OCI-LY7 (cell line): ENCODE data around the gene WDFY2. TPM values are rescaled to one million over a fixed set of nuclear protein-coding genes. Genes with fewer than 3 reads are reported as not detected.
A peak's percentile ranks its signal among the peaks of the same experiment; 100 is the strongest.

Experiments
- BruUV-seq: library from RNA; stranded (reverse); fragments of 400-500 nt; replicated peaks from 2 replicates; lab custom pipeline; 2021; lab: Mats Ljungman, UMichigan
- CTCF ChIA-PET: fragments of 300-600 bp; sonication (Branson Sonifier 250); formaldehyde crosslinking; loops from one replicate; lab custom pipeline; 2022; ENCODE audit warnings: antibody characterized with exemption; ENCODE audit not compliant: unreplicated experiment; lab: Charles Lee
- POLR2A ChIA-PET: fragments of 300-600 bp; sonication (Branson Sonifier 250); formaldehyde crosslinking; loops from one replicate; lab custom pipeline; 2022; ENCODE audit warnings: antibody characterized with exemption; lab: Charles Lee
- DNase-seq: peaks from one replicate; pipeline ENCODE4 v3.0.0-alpha.2; 2015; ENCODE audit warnings: low spot score
- H2AFZ ChIP-seq: fragments of 200-600 bp; sonication (generic), shearing (Covaris generic); 2 replicates; pipeline ENCODE4 v1.6.1; 2014; ENCODE audit warnings: mild to moderate bottlenecking, antibody characterized with exemption, low read length, moderate library complexity
- H3K27ac ChIP-seq: fragments of 200-600 bp; sonication (generic); 2 replicates; pipeline ENCODE4 v1.5.1; 2014; ENCODE audit warnings: mixed run types, low read depth, mild to moderate bottlenecking, moderate library complexity, low read length, inconsistent platforms; ENCODE audit not compliant: poor library complexity, severe bottlenecking
- H3K36me3 ChIP-seq: fragments of 200-600 bp; sonication (generic); 2 replicates; pipeline ENCODE4 v1.6.1; 2014; ENCODE audit warnings: mild to moderate bottlenecking, antibody characterized with exemption, low read length, moderate library complexity, mixed read lengths; ENCODE audit not compliant: insufficient read depth
- H3K4me1 ChIP-seq: fragments of 200-600 bp; sonication (generic); 2 replicates; pipeline ENCODE4 v1.5.1; 2014; ENCODE audit warnings: mild to moderate bottlenecking, low read length; ENCODE audit not compliant: insufficient read depth, poor library complexity, severe bottlenecking
- H3K4me2 ChIP-seq: fragments of 200-600 bp; sonication (generic); 2 replicates; pipeline ENCODE4 v1.6.1; 2014; ENCODE audit warnings: mild to moderate bottlenecking, low read length
- H3K4me3 ChIP-seq: fragments of 200-600 bp; sonication (generic); 2 replicates; pipeline ENCODE4 v1.5.1; 2014; ENCODE audit warnings: mild to moderate bottlenecking, low read depth, low read length; ENCODE audit not compliant: poor library complexity, severe bottlenecking
- H3K79me2 ChIP-seq: fragments of 200-600 bp; sonication (generic); 2 replicates; pipeline ENCODE4 v1.6.1; 2016; ENCODE audit warnings: low read depth, mild to moderate bottlenecking, low read length, moderate library complexity, mixed read lengths; ENCODE audit not compliant: insufficient read depth
- H3K9me2 ChIP-seq: fragments of 200-600 bp; sonication (generic); 2 replicates; pipeline ENCODE4 v1.6.1; 2016; ENCODE audit warnings: mild to moderate bottlenecking, low read length, mixed read lengths; ENCODE audit not compliant: insufficient read depth
- H3K9me3 ChIP-seq: fragments of 200-600 bp; sonication (generic); 2 replicates; pipeline ENCODE4 v1.6.1; 2014; ENCODE audit warnings: mild to moderate bottlenecking, mixed run types, low read length, mixed read lengths
- H4K20me1 ChIP-seq: fragments of 200-600 bp; sonication (generic); 2 replicates; pipeline ENCODE4 v1.6.1; 2014; ENCODE audit warnings: mild to moderate bottlenecking, antibody characterized with exemption, low read length, moderate library complexity, mixed read lengths; ENCODE audit not compliant: insufficient read depth
- EZH2phosphoT487 ChIP-seq: fragments of 200-600 bp; sonication (generic); IDR thresholded peaks from 2 replicates; pipeline ENCODE4 v1.6.1; 2018; ENCODE audit warnings: low read depth, borderline replicate concordance, mild to moderate bottlenecking, mixed run types, antibody characterized with exemption, low read length, moderate library complexity, mixed read lengths
- intact Hi-C: fragments of 100-400 bp; cut with micrococcal nuclease; formaldehyde crosslinking; loops from one replicate; pipeline ENCODE4 v1.10.0; 2022; ENCODE audit not compliant: unreplicated experiment
- total RNA-seq, 2 experiments: library from RNA; depleted of rRNA in 1 of 2; stranded (reverse); fragments of >200 nt in 1 of 2; shearing (Covaris generic) in 1 of 2; gene quantifications; 2 replicates each; pipeline ENCODE4 v1.2.3, GENCODE V29; 2014 to 2022
- TF ChIP-seq, protein P1 (sequence below): fragments of 200-600 bp; sonication (generic); conservative IDR thresholded peaks from 2 replicates; pipeline ENCODE4 v1.5.1; 2014; ENCODE audit warnings: mild to moderate bottlenecking, antibody characterized with exemption, low read length, moderate library complexity, mixed read lengths

The WDFY2 gene
- total RNA-seq, 2 experiments from 2014 or later = 6.4 to 18.1 TPM

DNA sequence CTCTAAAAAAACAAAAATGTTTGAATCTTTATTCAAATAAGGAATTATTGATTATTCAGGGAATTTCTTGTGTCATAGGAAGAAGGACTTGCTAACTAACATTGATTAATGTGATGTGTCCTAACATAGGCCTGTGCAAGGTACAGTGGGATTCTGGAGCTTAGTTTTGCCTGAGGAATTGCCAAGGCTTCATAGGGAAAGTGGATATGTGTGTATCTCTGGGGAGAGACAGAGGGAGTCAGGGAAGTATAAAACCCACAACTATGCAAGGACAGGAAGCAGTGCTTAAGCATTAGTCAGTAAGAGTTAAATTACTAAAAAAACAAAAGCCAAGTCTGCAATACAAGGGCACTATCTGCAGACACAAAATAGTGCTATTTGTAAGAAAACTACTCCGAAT, 59.6 kb downstream of the WDFY2 start:
- no TSS peak for BruUV-seq
- ChIA-PET POLR2A (interaction anchor here (0.6 to 2.3 kb wide), 2 partner anchors 17 to 30 kb away, joined by 3 to 10 read pairs; no protein-coding TSS in a partner anchor), CTCF (no interaction called here)
- intact Hi-C loops = no loop called here
- Histone ChIP-seq H4K20me1 (no peaks in the 10 kb centered on the region), H3K4me2 (peak overlapping the region; percentile 53; the same call in 1 of the 2 replicates), H3K9me2 (no peaks in the 10 kb centered on the region), H3K4me3 (no peak overlapping the region), H3K4me1 (peaks cover 29% of the 10 kb centered on the region), H3K79me2 (0 out of 2 replicates have a peak, but pooled peaks cover 4% of the 10 kb centered on the region), H3K27ac (no peak overlapping the region), H3K9me3 (no peaks in the 10 kb centered on the region), H3K36me3 (no peaks in the 10 kb centered on the region), H2AFZ (no peak overlapping the region)
- TF ChIP-seq, protein P1, sequence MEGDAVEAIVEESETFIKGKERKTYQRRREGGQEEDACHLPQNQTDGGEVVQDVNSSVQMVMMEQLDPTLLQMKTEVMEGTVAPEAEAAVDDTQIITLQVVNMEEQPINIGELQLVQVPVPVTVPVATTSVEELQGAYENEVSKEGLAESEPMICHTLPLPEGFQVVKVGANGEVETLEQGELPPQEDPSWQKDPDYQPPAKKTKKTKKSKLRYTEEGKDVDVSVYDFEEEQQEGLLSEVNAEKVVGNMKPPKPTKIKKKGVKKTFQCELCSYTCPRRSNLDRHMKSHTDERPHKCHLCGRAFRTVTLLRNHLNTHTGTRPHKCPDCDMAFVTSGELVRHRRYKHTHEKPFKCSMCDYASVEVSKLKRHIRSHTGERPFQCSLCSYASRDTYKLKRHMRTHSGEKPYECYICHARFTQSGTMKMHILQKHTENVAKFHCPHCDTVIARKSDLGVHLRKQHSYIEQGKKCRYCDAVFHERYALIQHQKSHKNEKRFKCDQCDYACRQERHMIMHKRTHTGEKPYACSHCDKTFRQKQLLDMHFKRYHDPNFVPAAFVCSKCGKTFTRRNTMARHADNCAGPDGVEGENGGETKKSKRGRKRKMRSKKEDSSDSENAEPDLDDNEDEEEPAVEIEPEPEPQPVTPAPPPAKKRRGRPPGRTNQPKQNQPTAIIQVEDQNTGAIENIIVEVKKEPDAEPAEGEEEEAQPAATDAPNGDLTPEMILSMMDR = no peak
- no peak for TF ChIP-seq EZH2phosphoT487
- DNase-seq = no peak

DNA sequence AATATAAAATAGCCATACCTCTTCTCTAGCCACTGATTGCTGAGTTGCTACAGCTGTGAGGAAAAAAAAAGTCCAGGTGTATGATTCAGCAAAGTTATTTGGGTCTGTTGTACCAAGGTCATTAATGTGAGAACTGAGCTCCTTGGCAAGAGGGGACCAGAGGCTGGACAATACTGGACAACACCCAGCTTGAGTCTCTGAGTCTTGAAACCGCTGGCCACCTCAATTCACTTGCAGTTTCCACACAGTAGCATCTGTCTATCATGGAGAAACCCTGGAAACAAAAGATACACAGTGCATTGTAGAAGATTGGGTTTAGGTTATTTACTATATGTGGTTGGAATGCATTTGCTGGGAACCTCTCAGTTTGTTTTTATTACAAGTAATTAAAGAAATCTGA, 60.4 kb downstream of the WDFY2 start:
- POLR2A ChIA-PET = interaction anchor here (0.7 to 2.3 kb wide), 14 partner anchors 12 to 224 kb away, joined by 3 to 10 read pairs (median 3); partner anchors contain the start of gene INTS6
- peak overlapping the region; percentile 2 for H3K27ac ChIP-seq

More for the DNA sequence above, 60.4 kb downstream of the WDFY2 start:
- Histone ChIP-seq H4K20me1 (no peaks in the 10 kb centered on the region), H3K4me2 (peak overlapping the region; percentile 53), H3K36me3 (no peaks in the 10 kb centered on the region), H3K4me1 (peaks cover 29% of the 10 kb centered on the region), H3K4me3 (peak overlapping the region; percentile 22), H3K9me3 (no peaks in the 10 kb centered on the region), H3K9me2 (no peaks in the 10 kb centered on the region), H2AFZ (no peak overlapping the region), H3K79me2 (0 out of 2 replicates have a peak, but pooled peaks cover 4% of the 10 kb centered on the region)
- CTCF ChIA-PET = interaction anchor here (0.9 kb wide), 1 partner anchor 10 kb away, joined by 4 read pairs; no protein-coding TSS in a partner anchor
- peak; percentile 7 for DNase-seq
- intact Hi-C loops = no loop called here
- no TSS peak for BruUV-seq
- TF ChIP-seq, protein P1 = no peak
- TF ChIP-seq EZH2phosphoT487 = no peak
